ENCODE results near the gene MAP3K7. TPM values are rescaled to one million over a fixed set of nuclear protein-coding genes. Genes with fewer than 3 reads are reported as not detected.

The MAP3K7 gene
- total and polyA plus RNA-seq, 2 experiments from 2014 or later, result 33.2 to 47.1 TPM

DNA sequence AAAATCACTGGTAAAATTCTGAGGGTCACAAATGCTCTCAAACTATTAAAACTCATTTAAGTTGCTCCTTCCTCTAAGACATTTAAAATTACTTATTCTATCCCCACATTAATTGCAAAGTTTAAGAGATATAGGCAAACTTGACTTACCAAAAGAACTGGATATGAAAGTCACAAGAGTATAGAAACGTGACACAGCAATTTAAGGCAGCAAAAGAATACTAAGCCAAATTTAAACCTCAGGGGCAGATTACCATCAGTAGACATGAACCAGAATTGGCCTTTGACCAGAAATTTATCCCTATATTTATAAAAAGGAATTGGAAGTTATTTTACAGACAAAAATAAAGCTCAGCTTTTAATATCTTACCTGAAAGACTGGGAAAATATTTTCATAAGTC lies 56.0 kb downstream of the MAP3K7 start:
- no peaks in the 10 kb centered on the region; the same call in 1 of the 2 replicates for H3K36me3 ChIP-seq (ENCODE audit: insufficient read depth)
- ATAC-seq (no peak), DNase-seq (ENCODE audit: low spot score) (no peak)
- H3K79me2 ChIP-seq (replicated peaks; ENCODE audit: insufficient read depth), result no peaks in the 10 kb centered on the region
- Mint-ChIP-seq H3K9me3 (no peaks in the 10 kb centered on the region), H3K27ac (peak overlapping the region; percentile 56), H3K4me1 (no peaks in the 10 kb centered on the region), H3K36me3 (ENCODE audit: low read depth) (peaks cover 8% of the 10 kb centered on the region; the same call in 2 of the 3 replicates), H3K4me3 (no peak overlapping the region), H3K27me3 (ENCODE audit: insufficient read depth, low read depth, poor library complexity) (no peaks in the 10 kb centered on the region)
- H3K4me1 ChIP-seq (ENCODE audit: insufficient read depth), result no peaks in the 10 kb centered on the region
- H3F3A ChIP-seq (replicated peaks; ENCODE audit: low read depth), result no peaks in the 10 kb centered on the region
- no peak overlapping the region for H3K4me2 ChIP-seq
- no peak overlapping the region for H2AFZ ChIP-seq
- no peak overlapping the region; the same call in 1 of the 2 replicates for H3K27ac ChIP-seq (ENCODE audit: low read depth)
- H3K9me2 ChIP-seq (ENCODE audit: insufficient read depth), result no peaks in the 10 kb centered on the region
- no peaks in the 10 kb centered on the region for H3K27me3 ChIP-seq (ENCODE audit: insufficient read depth)
- no peak for TF ChIP-seq JUNB (IDR thresholded peaks at IDR 0.05; ENCODE audit: unreplicated experiment)
- TF ChIP-seq, protein P1, sequence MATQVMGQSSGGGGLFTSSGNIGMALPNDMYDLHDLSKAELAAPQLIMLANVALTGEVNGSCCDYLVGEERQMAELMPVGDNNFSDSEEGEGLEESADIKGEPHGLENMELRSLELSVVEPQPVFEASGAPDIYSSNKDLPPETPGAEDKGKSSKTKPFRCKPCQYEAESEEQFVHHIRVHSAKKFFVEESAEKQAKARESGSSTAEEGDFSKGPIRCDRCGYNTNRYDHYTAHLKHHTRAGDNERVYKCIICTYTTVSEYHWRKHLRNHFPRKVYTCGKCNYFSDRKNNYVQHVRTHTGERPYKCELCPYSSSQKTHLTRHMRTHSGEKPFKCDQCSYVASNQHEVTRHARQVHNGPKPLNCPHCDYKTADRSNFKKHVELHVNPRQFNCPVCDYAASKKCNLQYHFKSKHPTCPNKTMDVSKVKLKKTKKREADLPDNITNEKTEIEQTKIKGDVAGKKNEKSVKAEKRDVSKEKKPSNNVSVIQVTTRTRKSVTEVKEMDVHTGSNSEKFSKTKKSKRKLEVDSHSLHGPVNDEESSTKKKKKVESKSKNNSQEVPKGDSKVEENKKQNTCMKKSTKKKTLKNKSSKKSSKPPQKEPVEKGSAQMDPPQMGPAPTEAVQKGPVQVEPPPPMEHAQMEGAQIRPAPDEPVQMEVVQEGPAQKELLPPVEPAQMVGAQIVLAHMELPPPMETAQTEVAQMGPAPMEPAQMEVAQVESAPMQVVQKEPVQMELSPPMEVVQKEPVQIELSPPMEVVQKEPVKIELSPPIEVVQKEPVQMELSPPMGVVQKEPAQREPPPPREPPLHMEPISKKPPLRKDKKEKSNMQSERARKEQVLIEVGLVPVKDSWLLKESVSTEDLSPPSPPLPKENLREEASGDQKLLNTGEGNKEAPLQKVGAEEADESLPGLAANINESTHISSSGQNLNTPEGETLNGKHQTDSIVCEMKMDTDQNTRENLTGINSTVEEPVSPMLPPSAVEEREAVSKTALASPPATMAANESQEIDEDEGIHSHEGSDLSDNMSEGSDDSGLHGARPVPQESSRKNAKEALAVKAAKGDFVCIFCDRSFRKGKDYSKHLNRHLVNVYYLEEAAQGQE (IDR thresholded peaks at IDR 0.05; ENCODE audit: unreplicated experiment), result no peak
- TF ChIP-seq NANOG (IDR thresholded peaks at IDR 0.05; ENCODE audit: borderline replicate concordance), result no peak
- no peak for TF ChIP-seq EZH2 (IDR thresholded peaks at IDR 0.05; ENCODE audit: low read depth, unreplicated experiment)
- TF ChIP-seq STAT1 (IDR thresholded peaks at IDR 0.05; ENCODE audit: unreplicated experiment), result no peak
- TF ChIP-seq, protein P2, sequence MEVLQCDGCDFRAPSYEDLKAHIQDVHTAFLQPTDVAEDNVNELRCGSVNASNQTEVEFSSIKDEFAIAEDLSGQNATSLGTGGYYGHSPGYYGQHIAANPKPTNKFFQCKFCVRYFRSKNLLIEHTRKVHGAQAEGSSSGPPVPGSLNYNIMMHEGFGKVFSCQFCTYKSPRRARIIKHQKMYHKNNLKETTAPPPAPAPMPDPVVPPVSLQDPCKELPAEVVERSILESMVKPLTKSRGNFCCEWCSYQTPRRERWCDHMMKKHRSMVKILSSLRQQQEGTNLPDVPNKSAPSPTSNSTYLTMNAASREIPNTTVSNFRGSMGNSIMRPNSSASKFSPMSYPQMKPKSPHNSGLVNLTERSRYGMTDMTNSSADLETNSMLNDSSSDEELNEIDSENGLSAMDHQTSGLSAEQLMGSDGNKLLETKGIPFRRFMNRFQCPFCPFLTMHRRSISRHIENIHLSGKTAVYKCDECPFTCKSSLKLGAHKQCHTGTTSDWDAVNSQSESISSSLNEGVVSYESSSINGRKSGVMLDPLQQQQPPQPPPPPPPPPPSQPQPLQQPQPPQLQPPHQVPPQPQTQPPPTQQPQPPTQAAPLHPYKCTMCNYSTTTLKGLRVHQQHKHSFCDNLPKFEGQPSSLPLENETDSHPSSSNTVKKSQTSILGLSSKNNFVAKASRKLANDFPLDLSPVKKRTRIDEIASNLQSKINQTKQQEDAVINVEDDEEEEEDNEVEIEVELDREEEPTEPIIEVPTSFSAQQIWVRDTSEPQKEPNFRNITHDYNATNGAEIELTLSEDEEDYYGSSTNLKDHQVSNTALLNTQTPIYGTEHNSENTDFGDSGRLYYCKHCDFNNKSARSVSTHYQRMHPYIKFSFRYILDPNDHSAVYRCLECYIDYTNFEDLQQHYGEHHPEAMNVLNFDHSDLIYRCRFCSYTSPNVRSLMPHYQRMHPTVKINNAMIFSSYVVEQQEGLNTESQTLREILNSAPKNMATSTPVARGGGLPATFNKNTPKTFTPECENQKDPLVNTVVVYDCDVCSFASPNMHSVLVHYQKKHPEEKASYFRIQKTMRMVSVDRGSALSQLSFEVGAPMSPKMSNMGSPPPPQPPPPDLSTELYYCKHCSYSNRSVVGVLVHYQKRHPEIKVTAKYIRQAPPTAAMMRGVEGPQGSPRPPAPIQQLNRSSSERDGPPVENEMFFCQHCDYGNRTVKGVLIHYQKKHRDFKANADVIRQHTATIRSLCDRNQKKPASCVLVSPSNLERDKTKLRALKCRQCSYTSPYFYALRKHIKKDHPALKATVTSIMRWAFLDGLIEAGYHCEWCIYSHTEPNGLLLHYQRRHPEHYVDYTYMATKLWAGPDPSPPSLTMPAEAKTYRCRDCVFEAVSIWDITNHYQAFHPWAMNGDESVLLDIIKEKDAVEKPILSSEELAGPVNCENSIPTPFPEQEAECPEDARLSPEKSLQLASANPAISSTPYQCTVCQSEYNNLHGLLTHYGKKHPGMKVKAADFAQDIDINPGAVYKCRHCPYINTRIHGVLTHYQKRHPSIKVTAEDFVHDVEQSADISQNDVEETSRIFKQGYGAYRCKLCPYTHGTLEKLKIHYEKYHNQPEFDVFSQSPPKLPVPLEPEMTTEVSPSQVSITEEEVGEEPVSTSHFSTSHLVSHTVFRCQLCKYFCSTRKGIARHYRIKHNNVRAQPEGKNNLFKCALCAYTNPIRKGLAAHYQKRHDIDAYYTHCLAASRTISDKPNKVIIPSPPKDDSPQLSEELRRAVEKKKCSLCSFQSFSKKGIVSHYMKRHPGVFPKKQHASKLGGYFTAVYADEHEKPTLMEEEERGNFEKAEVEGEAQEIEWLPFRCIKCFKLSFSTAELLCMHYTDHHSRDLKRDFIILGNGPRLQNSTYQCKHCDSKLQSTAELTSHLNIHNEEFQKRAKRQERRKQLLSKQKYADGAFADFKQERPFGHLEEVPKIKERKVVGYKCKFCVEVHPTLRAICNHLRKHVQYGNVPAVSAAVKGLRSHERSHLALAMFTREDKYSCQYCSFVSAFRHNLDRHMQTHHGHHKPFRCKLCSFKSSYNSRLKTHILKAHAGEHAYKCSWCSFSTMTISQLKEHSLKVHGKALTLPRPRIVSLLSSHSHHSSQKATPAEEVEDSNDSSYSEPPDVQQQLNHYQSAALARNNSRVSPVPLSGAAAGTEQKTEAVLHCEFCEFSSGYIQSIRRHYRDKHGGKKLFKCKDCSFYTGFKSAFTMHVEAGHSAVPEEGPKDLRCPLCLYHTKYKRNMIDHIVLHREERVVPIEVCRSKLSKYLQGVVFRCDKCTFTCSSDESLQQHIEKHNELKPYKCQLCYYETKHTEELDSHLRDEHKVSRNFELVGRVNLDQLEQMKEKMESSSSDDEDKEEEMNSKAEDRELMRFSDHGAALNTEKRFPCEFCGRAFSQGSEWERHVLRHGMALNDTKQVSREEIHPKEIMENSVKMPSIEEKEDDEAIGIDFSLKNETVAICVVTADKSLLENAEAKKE (CRISPR knock-in tag; IDR thresholded peaks at IDR 0.05), result no peak
- TF ChIP-seq, protein P3, sequence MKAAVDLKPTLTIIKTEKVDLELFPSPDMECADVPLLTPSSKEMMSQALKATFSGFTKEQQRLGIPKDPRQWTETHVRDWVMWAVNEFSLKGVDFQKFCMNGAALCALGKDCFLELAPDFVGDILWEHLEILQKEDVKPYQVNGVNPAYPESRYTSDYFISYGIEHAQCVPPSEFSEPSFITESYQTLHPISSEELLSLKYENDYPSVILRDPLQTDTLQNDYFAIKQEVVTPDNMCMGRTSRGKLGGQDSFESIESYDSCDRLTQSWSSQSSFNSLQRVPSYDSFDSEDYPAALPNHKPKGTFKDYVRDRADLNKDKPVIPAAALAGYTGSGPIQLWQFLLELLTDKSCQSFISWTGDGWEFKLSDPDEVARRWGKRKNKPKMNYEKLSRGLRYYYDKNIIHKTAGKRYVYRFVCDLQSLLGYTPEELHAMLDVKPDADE (IDR thresholded peaks at IDR 0.05), result no peak
- TF ChIP-seq ZNF114 (CRISPR knock-in tag; IDR thresholded peaks at IDR 0.05), result no peak
- no peak for TF ChIP-seq CREB1 (CRISPR knock-in tag; IDR thresholded peaks at IDR 0.05; ENCODE audit: low read depth)
- no peak for TF ChIP-seq ZNF331 (CRISPR knock-in tag; IDR thresholded peaks at IDR 0.05; ENCODE audit: low read depth)
- no peak for TF ChIP-seq EZH2phosphoT487 (IDR thresholded peaks at IDR 0.05; ENCODE audit: unreplicated experiment)
- TF ChIP-seq, protein P4, sequence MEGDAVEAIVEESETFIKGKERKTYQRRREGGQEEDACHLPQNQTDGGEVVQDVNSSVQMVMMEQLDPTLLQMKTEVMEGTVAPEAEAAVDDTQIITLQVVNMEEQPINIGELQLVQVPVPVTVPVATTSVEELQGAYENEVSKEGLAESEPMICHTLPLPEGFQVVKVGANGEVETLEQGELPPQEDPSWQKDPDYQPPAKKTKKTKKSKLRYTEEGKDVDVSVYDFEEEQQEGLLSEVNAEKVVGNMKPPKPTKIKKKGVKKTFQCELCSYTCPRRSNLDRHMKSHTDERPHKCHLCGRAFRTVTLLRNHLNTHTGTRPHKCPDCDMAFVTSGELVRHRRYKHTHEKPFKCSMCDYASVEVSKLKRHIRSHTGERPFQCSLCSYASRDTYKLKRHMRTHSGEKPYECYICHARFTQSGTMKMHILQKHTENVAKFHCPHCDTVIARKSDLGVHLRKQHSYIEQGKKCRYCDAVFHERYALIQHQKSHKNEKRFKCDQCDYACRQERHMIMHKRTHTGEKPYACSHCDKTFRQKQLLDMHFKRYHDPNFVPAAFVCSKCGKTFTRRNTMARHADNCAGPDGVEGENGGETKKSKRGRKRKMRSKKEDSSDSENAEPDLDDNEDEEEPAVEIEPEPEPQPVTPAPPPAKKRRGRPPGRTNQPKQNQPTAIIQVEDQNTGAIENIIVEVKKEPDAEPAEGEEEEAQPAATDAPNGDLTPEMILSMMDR (conservative IDR thresholded peaks at IDR 0.05; ENCODE audit: low read depth in 2 of 2), result no peak
- TF ChIP-seq POLR2AphosphoS5 (IDR thresholded peaks at IDR 0.05; ENCODE audit: low read depth), result no peak
- no peak overlapping the region for H3K4me3 ChIP-seq
- H4K20me1 ChIP-seq (replicated peaks; ENCODE audit: insufficient read depth), result no peaks in the 10 kb centered on the region

Data from GM23338 (cell line).